Bronchial epithelial cell (primary cell): ENCODE data around the gene DAO. TPM values are rescaled to one million over a fixed set of nuclear protein-coding genes. Genes with fewer than 3 reads are reported as not detected.
"Not testable (repeated sequence)": the region's sequence is repeated elsewhere in the genome, so short reads cannot be mapped to it uniquely, and the experiment has no call there.

ENCODE experiments used
- DNase-seq: peaks from one replicate; pipeline ENCODE4 v3.0.0-alpha.2; 2010; ENCODE audit warnings: low read depth
- FAIRE-seq: peaks from 2 replicates; lab custom pipeline; 2011; peaks lifted over from hg19 to GRCh38; lab: Jason Lieb, UNC
- H3K27me3 ChIP-seq: 2 replicates; pipeline ENCODE4 v1.5.1; 2011; ENCODE audit warnings: low read length; ENCODE audit not compliant: control insufficient read depth, insufficient read depth
- H3K36me3 ChIP-seq: 2 replicates; pipeline ENCODE4 v1.5.1; 2011; ENCODE audit warnings: low read length; ENCODE audit not compliant: control insufficient read depth, insufficient read depth
- H3K4me3 ChIP-seq: 2 replicates; pipeline ENCODE4 v1.5.1; 2011; ENCODE audit warnings: mild to moderate bottlenecking, low read depth, low read length, control low read depth
- CTCF ChIP-seq: IDR thresholded peaks from 2 replicates; pipeline ENCODE4 v1.5.1; 2011; ENCODE audit warnings: mild to moderate bottlenecking, moderate library complexity, low read length, control low read depth, inconsistent platforms; ENCODE audit not compliant: insufficient read depth, severe bottlenecking
- total RNA-seq: library from RNA; depleted of rRNA; stranded (reverse); fragments of >200 nt; gene quantifications from 2 replicates; pipeline ENCODE4 v1.2.1, GENCODE V29; 2014

DAO gene
- total RNA-seq, 1 donor from 2014 or later = not detected

- DNase-seq (no peak), FAIRE-seq (no peak)
- no peak for TF ChIP-seq CTCF
- no peaks in the 10 kb centered on the region for H3K36me3 ChIP-seq
- H3K4me3 ChIP-seq = no peak overlapping the region
- H3K27me3 ChIP-seq = no peaks in the 10 kb centered on the region
These were observed 19.4 kb upstream of the DAO start for GRCh38 chr12:108860443-108860842.

- H3K27me3 ChIP-seq = no peaks in the 10 kb centered on the region
- FAIRE-seq = no peak
These were observed 17.9 kb upstream of the DAO start for GRCh38 chr12:108861878-108862587.

GRCh38 chr12:108862588-108862959 is 17.3 kb upstream of the DAO start:
- DNase-seq = no peak
- no peak for FAIRE-seq
- Histone ChIP-seq H3K27me3 (no peaks in the 10 kb centered on the region), H3K36me3 (no peaks in the 10 kb centered on the region), H3K4me3 (no peak overlapping the region)
- no peak for TF ChIP-seq CTCF

More at GRCh38 chr12:108861878-108862587, 17.9 kb upstream of the DAO start:
- TF ChIP-seq CTCF = no peak
- DNase-seq = no peak
- Histone ChIP-seq H3K36me3 (no peaks in the 10 kb centered on the region), H3K4me3 (no peak overlapping the region)

- Histone ChIP-seq H3K4me3 (no peak overlapping the region), H3K27me3 (no peaks in the 10 kb centered on the region), H3K36me3 (no peaks in the 10 kb centered on the region)
- DNase-seq = no peak
- no peak for TF ChIP-seq CTCF
- FAIRE-seq = no peak
These were observed 14.7 kb upstream of the DAO start for GRCh38 chr12:108865169-108865568.

- not testable (repeated sequence) for H3K27me3 ChIP-seq, H3K36me3 ChIP-seq, H3K4me3 ChIP-seq, FAIRE-seq
- peak; percentile 32 for DNase-seq
These were observed 13.8 kb upstream of the DAO start for GRCh38 chr12:108866083-108866482.

- FAIRE-seq = no peak
- no peaks in the 10 kb centered on the region for H3K36me3 ChIP-seq
- no peak for DNase-seq
- no peak overlapping the region for H3K4me3 ChIP-seq
- no peaks in the 10 kb centered on the region for H3K27me3 ChIP-seq
- no peak for TF ChIP-seq CTCF
These were observed 11.1 kb upstream of the DAO start for GRCh38 chr12:108868781-108869180.
